A549 (cell line): ENCODE data around the gene TSHZ2. TPM values are rescaled to one million over a fixed set of nuclear protein-coding genes. Genes with fewer than 3 reads are reported as not detected.

Source experiments
- ATAC-seq, 2 experiments: fragments of 200-7000 bp in 1 of 2; fragments of >200 bp in 1 of 2; cut with Nextera tagmentation in 1 of 2; cut with Tn5 transposase in 1 of 2; 3 replicates each; pipeline versions ENCODE4 v1.8.0 to v1.9.1; 2018 to 2020; ENCODE audit warnings: mild to moderate bottlenecking in 1 of 2, moderate library complexity in 1 of 2
- CTCF ChIA-PET: fragments of 300-600 bp; sonication (Branson Sonifier 250); formaldehyde crosslinking; extraction: SDS; loops from one replicate; lab custom pipeline; 2021; ENCODE audit warnings: antibody characterized with exemption, inconsistent platforms; lab: Yijun Ruan, JAX
- POLR2A ChIA-PET: fragments of 350-600 bp; formaldehyde crosslinking; extraction: SDS; loops from one replicate; lab custom pipeline; 2021; ENCODE audit warnings: antibody characterized with exemption, inconsistent platforms; lab: Yijun Ruan, JAX
- DNase-seq, 2 experiments: peaks; one replicate each; pipeline versions ENCODE4 v3.0.0 to v3.0.0-alpha.2; 2011 to 2016; ENCODE audit warnings: low read depth in 1 of 2, low spot score in 1 of 2
- FAIRE-seq: peaks from 2 replicates; lab custom pipeline; 2011; peaks lifted over from hg19 to GRCh38; lab: Jason Lieb, UNC
- H3K27ac ChIP-seq, 2 experiments: fragments of >200 bp; sonication (Bioruptor Twin); formaldehyde crosslinking; 3 replicates each; pipeline ENCODE4 v1.5.1; 2016 to 2017
- H3K4me1 ChIP-seq: fragments of >200 bp; sonication (Bioruptor Twin); formaldehyde crosslinking; 3 replicates; pipeline ENCODE4 v1.6.1; 2016
- H3K4me2 ChIP-seq: fragments of >200 bp; sonication (Bioruptor Twin); formaldehyde crosslinking; 3 replicates; pipeline ENCODE4 v1.6.1; 2016
- H3K4me3 ChIP-seq: fragments of >200 bp; sonication (Bioruptor Twin); formaldehyde crosslinking; 3 replicates; pipeline ENCODE4 v1.5.1; 2016
- H3K9me3 ChIP-seq: fragments of >200 bp; sonication (Bioruptor Twin); formaldehyde crosslinking; 3 replicates; pipeline ENCODE4 v1.6.1; 2016
- BCL3 ChIP-seq: fragments of >200 bp; sonication (Bioruptor Twin); formaldehyde crosslinking; IDR thresholded peaks from 3 replicates; pipeline ENCODE4 v1.6.1; 2016
- CEBPB ChIP-seq, 2 experiments: fragments of >200 bp in 1 of 2; sonication (Bioruptor Twin) in 1 of 2; formaldehyde crosslinking in 1 of 2; IDR thresholded peaks; 2 replicates each; pipeline ENCODE4 v1.6.1; 2012 to 2016
- EHF ChIP-seq: fragments of 250-450 bp; sonication (Bioruptor Pico); IDR thresholded peaks from 2 replicates; pipeline ENCODE4 v1.5.0; 2020; ENCODE audit warnings: mild to moderate bottlenecking
- EP300 ChIP-seq, 2 experiments: fragments of >200 bp; sonication (Bioruptor Twin); formaldehyde crosslinking; IDR thresholded peaks; 2 replicates in 1 of 2; 3 replicates in 1 of 2; pipeline ENCODE4 v1.6.1; 2016 to 2017
- FOSB ChIP-seq: fragments of 250-450 bp; sonication (Bioruptor Pico); IDR thresholded peaks from 2 replicates; pipeline ENCODE4 v1.5.0; 2020; ENCODE audit warnings: mild to moderate bottlenecking, moderate library complexity
- FOSL2 ChIP-seq, 2 experiments: fragments of 450-650 bp in 1 of 2; fragments of >200 bp in 1 of 2; sonication (Bioruptor Twin) in 1 of 2; formaldehyde crosslinking; IDR thresholded peaks; 2 replicates each; pipeline versions ENCODE4 v1.5.0 to v1.6.1; 2016 to 2020; ENCODE audit warnings: mild to moderate bottlenecking in 1 of 2, moderate library complexity in 1 of 2
- GATA3 ChIP-seq: IDR thresholded peaks from 2 replicates; pipeline ENCODE4 v1.6.1; 2012; ENCODE audit warnings: borderline replicate concordance
- HMGXB4 ChIP-seq: fragments of 250-450 bp; sonication (Bioruptor Pico); IDR thresholded peaks from 2 replicates; pipeline ENCODE4 v1.5.0; 2021; ENCODE audit warnings: mild to moderate bottlenecking, moderate library complexity, borderline replicate concordance
- HOXA7 ChIP-seq: fragments of 250-450 bp; sonication (Bioruptor Pico); IDR thresholded peaks from 2 replicates; pipeline ENCODE4 v1.5.0; 2020; ENCODE audit warnings: mild to moderate bottlenecking, moderate library complexity
- HOXB13 ChIP-seq: fragments of 250-450 bp; sonication (Bioruptor Pico); IDR thresholded peaks from 2 replicates; pipeline ENCODE4 v1.5.0; 2020; ENCODE audit warnings: low read depth, mild to moderate bottlenecking, moderate library complexity
- JUN ChIP-seq, 2 experiments: fragments of >200 bp; sonication (Bioruptor Twin); formaldehyde crosslinking; IDR thresholded peaks; 2 replicates in 1 of 2; 3 replicates in 1 of 2; pipeline ENCODE4 v1.6.1; 2016 to 2017
- JUNB ChIP-seq: fragments of >200 bp; sonication (Bioruptor Twin); formaldehyde crosslinking; IDR thresholded peaks from 2 replicates; pipeline ENCODE4 v1.6.1; 2016
- MAFK ChIP-seq: fragments of 450-650 bp; IDR thresholded peaks from 2 replicates; pipeline ENCODE4 v1.6.1; 2014; ENCODE audit not compliant: partially characterized antibody
- MAZ ChIP-seq: fragments of 150-350 bp; IDR thresholded peaks from 2 replicates; pipeline ENCODE4 v1.6.1; 2014; ENCODE audit warnings: antibody characterized with exemption, low read depth, low read length, borderline replicate concordance
- MYC ChIP-seq: IDR thresholded peaks from 2 replicates; pipeline ENCODE4 v1.6.1; 2012; ENCODE audit warnings: mild to moderate bottlenecking, inconsistent platforms, low read length, improper control_type of control experiment, borderline replicate concordance
- NFE2L2 ChIP-seq: fragments of 150-350 bp; conservative IDR thresholded peaks from 2 replicates; pipeline ENCODE4 v1.6.1; 2014; ENCODE audit warnings: low read length
- NPAS2 ChIP-seq: fragments of 250-450 bp; sonication (Bioruptor Pico); IDR thresholded peaks from 2 replicates; pipeline ENCODE4 v1.8.0; 2022; ENCODE audit warnings: mild to moderate bottlenecking, moderate library complexity, borderline replicate concordance
- POLR2A ChIP-seq: IDR thresholded peaks from 2 replicates; pipeline ENCODE4 v1.6.1; 2012; ENCODE audit warnings: mild to moderate bottlenecking, low read length
- REST ChIP-seq: fragments of 200-600 bp; sonication (generic); IDR thresholded peaks from 2 replicates; pipeline ENCODE4 v1.6.1; 2016; ENCODE audit warnings: antibody characterized with exemption, mild to moderate bottlenecking, moderate library complexity
- TP53 ChIP-seq: fragments of 250-450 bp; sonication (Bioruptor Pico); IDR thresholded peaks from 2 replicates; pipeline ENCODE4 v1.5.0; 2021; ENCODE audit warnings: mild to moderate bottlenecking, moderate library complexity
- ZC3H11A ChIP-seq: fragments of 450-650 bp; IDR thresholded peaks from 2 replicates; pipeline ENCODE4 v1.6.1; 2014; ENCODE audit warnings: antibody characterized with exemption, mild to moderate bottlenecking
- ZFP36 ChIP-seq: fragments of 450-650 bp; IDR thresholded peaks from 2 replicates; pipeline ENCODE4 v1.6.1; 2014; ENCODE audit warnings: borderline replicate concordance; ENCODE audit not compliant: partially characterized antibody
- WGBS: methylation state at CpG from one replicate; pipeline ENCODE4 v1.1.6; 2017; ENCODE audit errors: missing lambda C conversion rate; 5-methylcytosine and 5-hydroxymethylcytosine counted together
- polyA plus RNA-seq, 4 experiments: library from polyadenylated mRNA; depleted of rRNA in 3 of 4; stranded (reverse); fragments of >200 nt; fragmentation: RNase III in 1 of 4; extraction: RNeasy Plus Mini Kit Qiagen cat#74134 plus additional on column Dnase treatment in 1 of 4; gene quantifications; 2 replicates in 3 of 4; 3 replicates in 1 of 4; pipeline ENCODE4 v1.2.3, GENCODE V29; 2011 to 2017

TSHZ2 gene
- polyA plus RNA-seq, 2 of the 4 experiments (the other 2 are of a cell fraction) = not detected

- ATAC-seq (no peak), DNase-seq (no peak), FAIRE-seq (no peak)
- H3K27ac ChIP-seq = no peak overlapping the region
- H3K4me1 ChIP-seq = no peaks in the 10 kb centered on the region
- POLR2A ChIA-PET = no interaction called here
- TF ChIP-seq POLR2A (no peak), BCL3 (no peak), HOXB13 (no peak), FOSB (CRISPR knock-in tag) (no peak), GATA3 (no peak), MYC (no peak), TP53 (CRISPR knock-in tag) (no peak), HMGXB4 (no peak), EHF (CRISPR knock-in tag) (no peak), JUNB (no peak), REST (no peak), FOSL2 (IDR thresholded peaks at IDR 0.05) (no peak), FOSL2 (CRISPR knock-in tag; IDR thresholded peaks at IDR 0.05) (no peak), MAZ (no peak), EP300 (IDR thresholded peaks at IDR 0.05) (no peak), NPAS2 (CRISPR knock-in tag) (no peak), JUN (IDR thresholded peaks at IDR 0.05) (no peak)
- no peak overlapping the region for H3K4me2 ChIP-seq
- CTCF ChIA-PET = no interaction called here
- 32% methylated on average over 3 of the region's 3 CpGs for WGBS
- H3K9me3 ChIP-seq = no peaks in the 10 kb centered on the region
- H3K4me3 ChIP-seq = no peak overlapping the region
Measured at GRCh38 chr20:53304146-53304545, 332.0 kb downstream of the TSHZ2 start.

- CTCF ChIA-PET = no interaction called here
- Histone ChIP-seq H3K4me1 (no peaks in the 10 kb centered on the region), H3K4me3 (no peak overlapping the region), H3K4me2 (no peak overlapping the region), H3K27ac (no peak overlapping the region), H3K9me3 (no peaks in the 10 kb centered on the region)
- FAIRE-seq = no peak
- POLR2A ChIA-PET = no interaction called here
- no peak for TF ChIP-seq ZC3H11A
- no peak for TF ChIP-seq CEBPB (IDR thresholded peaks at IDR 0.05)
- no peak for TF ChIP-seq MAFK
- no peak for TF ChIP-seq POLR2A
- TF ChIP-seq GATA3 = no peak
- TF ChIP-seq HOXA7 (CRISPR knock-in tag) = no peak
- TF ChIP-seq ZFP36 = no peak
- no peak for TF ChIP-seq NFE2L2
- WGBS = 46% methylated on average over 8 of the region's 8 CpGs
- ATAC-seq = no peak
- no peak for DNase-seq
Measured at GRCh38 chr20:53306192-53306805, 334.1 kb downstream of the TSHZ2 start.
